HepG2 (cell line): ENCODE data around the gene LRRC8D. TPM values are rescaled to one million over a fixed set of nuclear protein-coding genes. Genes with fewer than 3 reads are reported as not detected.

Experiments used
- ATAC-seq: fragments of 200-7000 bp; cut with Tn5 transposase; 3 replicates; pipeline ENCODE4 v1.9.1; 2020; ENCODE audit warnings: mild to moderate bottlenecking, moderate library complexity
- BruUV-seq: library from RNA; stranded (reverse); fragments of 400-500 nt; replicated peaks from 2 replicates; lab custom pipeline; 2021; lab: Mats Ljungman, UMichigan
- CTCF ChIA-PET: fragments of 300-600 bp; formaldehyde crosslinking; extraction: SDS; loops from one replicate; lab custom pipeline; 2021; ENCODE audit warnings: low total read pairs, inconsistent platforms, low intra/inter-chr PET ratio; lab: Yijun Ruan, JAX
- POLR2A ChIA-PET: fragments of 350-600 bp; sonication (Branson Sonifier 250); formaldehyde crosslinking; loops from one replicate; lab custom pipeline; 2020; ENCODE audit warnings: antibody characterized with exemption, inconsistent platforms; lab: Yijun Ruan, JAX
- DNase-seq: peaks from one replicate; pipeline ENCODE4 v3.0.0-alpha.2; 2015; ENCODE audit warnings: low spot score
- FAIRE-seq: peaks from 3 replicates; lab custom pipeline; 2011; peaks lifted over from hg19 to GRCh38; lab: Jason Lieb, UNC
- H2AFZ ChIP-seq: one replicate; pipeline ENCODE4 v1.6.1; 2011; ENCODE audit warnings: low read length, inconsistent platforms
- H3K27ac ChIP-seq: fragments of 300-600 bp; 3 replicates; pipeline ENCODE4 v1.8.0; 2011; ENCODE audit warnings: mixed run types, mild to moderate bottlenecking, mixed read lengths, low read length, inconsistent platforms; ENCODE audit not compliant: insufficient read depth; ENCODE audit errors: extremely low read length
- H3K27me3 ChIP-seq, 2 experiments: fragments of 200-600 bp in 1 of 2; 2 replicates in 1 of 2; 3 replicates in 1 of 2; pipeline versions ENCODE4 v1.6.0 to v1.8.0; 2011; ENCODE audit warnings: low read length in 2 of 2, mild to moderate bottlenecking in 2 of 2, moderate library complexity in 2 of 2, inconsistent platforms in 1 of 2; ENCODE audit not compliant: insufficient read depth in 2 of 2, control insufficient read depth in 1 of 2
- H3K36me3 ChIP-seq, 2 experiments: fragments of 200-600 bp in 1 of 2; replicated peaks in 1 of 2; 2 replicates in 1 of 2; 3 replicates in 1 of 2; pipeline versions ENCODE4 v1.5.1 to v1.8.0; 2011; ENCODE audit warnings: low read length in 2 of 2, inconsistent platforms in 1 of 2; ENCODE audit not compliant: insufficient read depth in 2 of 2, control insufficient read depth in 1 of 2
- H3K4me1 ChIP-seq: 2 replicates; pipeline ENCODE4 v1.5.1; 2012; ENCODE audit warnings: low read length, inconsistent platforms; ENCODE audit not compliant: insufficient read depth
- H3K4me2 ChIP-seq: 2 replicates; pipeline ENCODE4 v1.6.0; 2011; ENCODE audit warnings: low read depth, low read length, inconsistent platforms
- H3K4me3 ChIP-seq, 3 experiments: fragments of 200-600 bp in 1 of 3; sonication (generic), shearing (Covaris generic) in 1 of 3; replicated peaks in 1 of 3; 2 replicates each; pipeline ENCODE4 v1.5.1; 2011 to 2016; ENCODE audit warnings: low read length in 3 of 3, inconsistent platforms in 2 of 3, low read depth in 2 of 3, mild to moderate bottlenecking in 2 of 3, control low read depth in 1 of 3, mixed read lengths in 1 of 3; ENCODE audit not compliant: insufficient read depth in 1 of 3
- H3K79me2 ChIP-seq: one replicate; pipeline ENCODE4 v1.6.1; 2011; ENCODE audit warnings: low read length, inconsistent platforms; ENCODE audit not compliant: insufficient read depth
- H3K9ac ChIP-seq: 2 replicates; pipeline ENCODE4 v1.6.0; 2011; ENCODE audit warnings: mild to moderate bottlenecking, low read depth, low read length, inconsistent platforms; ENCODE audit not compliant: insufficient read depth
- H3K9me3 ChIP-seq: 2 replicates; pipeline ENCODE4 v1.5.1; 2012; ENCODE audit warnings: mild to moderate bottlenecking, low read length
- H4K20me1 ChIP-seq: 2 replicates; pipeline ENCODE4 v1.6.0; 2011; ENCODE audit warnings: inconsistent platforms, mild to moderate bottlenecking, low read length, moderate library complexity; ENCODE audit not compliant: insufficient read depth
- ATF7 ChIP-seq, 2 experiments: fragments of 450-650 bp in 1 of 2; sonication (generic) in 1 of 2; formaldehyde crosslinking in 1 of 2; IDR thresholded peaks; 2 replicates each; pipeline versions ENCODE4 v1.4.0 to v1.6.1; 2016 to 2020; ENCODE audit warnings: antibody characterized with exemption in 1 of 2, mild to moderate bottlenecking in 1 of 2, missing genetic modification reagents in 1 of 2
- CAMTA2 ChIP-seq: sonication (generic); formaldehyde crosslinking; IDR thresholded peaks from 2 replicates; pipeline ENCODE4 v1.4.0; 2020; ENCODE audit warnings: mild to moderate bottlenecking, missing genetic modification reagents, borderline replicate concordance
- DMTF1 ChIP-seq: sonication (generic); formaldehyde crosslinking; IDR thresholded peaks from 2 replicates; pipeline ENCODE4 v1.4.0; 2020; ENCODE audit warnings: mild to moderate bottlenecking, missing genetic modification reagents
- EEA1 ChIP-seq: sonication (generic); formaldehyde crosslinking; IDR thresholded peaks from 2 replicates; pipeline ENCODE4 v1.5.1; 2020; ENCODE audit warnings: mild to moderate bottlenecking, missing genetic modification reagents, borderline replicate concordance
- HNRNPK ChIP-seq: fragments of 200-400 bp; formaldehyde crosslinking; IDR thresholded peaks from 2 replicates; pipeline ENCODE4 v1.6.1; 2018; ENCODE audit warnings: low read length, low read depth, moderate library complexity, mild to moderate bottlenecking; ENCODE audit not compliant: poor library complexity, severe bottlenecking
- YY1 ChIP-seq: IDR thresholded peaks from 2 replicates; pipeline ENCODE4 v1.6.1; 2011; ENCODE audit warnings: low read length, low read depth, moderate library complexity, mild to moderate bottlenecking; ENCODE audit not compliant: insufficient read depth, insufficient replicate concordance
- ZNF777 ChIP-seq: sonication (generic); formaldehyde crosslinking; IDR thresholded peaks from 2 replicates; pipeline ENCODE4 v1.4.0; 2020; ENCODE audit warnings: missing genetic modification reagents
- WGBS: methylation state at CpG from one replicate; pipeline ENCODE4 v1.1.6; 2017; ENCODE audit warnings: low lambda C conversion rate; 5-methylcytosine and 5-hydroxymethylcytosine counted together
- in situ Hi-C: cut with HindIII; loops from 2 replicates; pipeline ENCODE4 v1.10.0; 2017; ENCODE audit warnings: low pct_unique_long_range_greater_than_20kb; ENCODE audit not compliant: extremely low pct_ligation_motif_present
- intact Hi-C: fragments of 100-400 bp; cut with micrococcal nuclease; formaldehyde crosslinking; loops from one replicate; pipeline ENCODE4 v1.10.0; 2022; ENCODE audit not compliant: unreplicated experiment
- polyA plus RNA-seq, 8 experiments: library from polyadenylated mRNA; depleted of rRNA in 3 of 8; stranded (reverse) in 7 of 8; unstranded in 1 of 8; fragments of >200 nt; fragmentation: Illumina TruSeq in 4 of 8; extraction: Trizol in 4 of 8; gene quantifications; 2 replicates each; pipeline versions ENCODE4 v1.2.1 to v1.2.3, GENCODE V29; 2011 to 2016; ENCODE audit warnings: low read depth in 4 of 8, missing spikeins in 1 of 8, mixed read lengths in 1 of 8; ENCODE audit not compliant: insufficient read depth in 1 of 8
- total RNA-seq, 5 experiments: library from RNA; depleted of rRNA; stranded (reverse); fragments of >200 nt; fragmentation: Illumina TruSeq; extraction: Trizol; gene quantifications; 2 replicates each; pipeline ENCODE4 v1.2.3, GENCODE V29; 2016; ENCODE audit warnings: low read depth in 1 of 5
- TF ChIP-seq, protein P1 (sequence below): sonication (generic); formaldehyde crosslinking; IDR thresholded peaks from 2 replicates; pipeline ENCODE4 v1.4.0; 2020; ENCODE audit warnings: missing genetic modification reagents

LRRC8D gene
- total and polyA plus RNA-seq, 2 of the 13 experiments (the other 11 are each of a cell fraction or from before 2014, with no cell fraction given) = 29.9 to 45.5 TPM

GRCh38 chr1:89863165-89863830 is 42.5 kb downstream of the LRRC8D start:
- intact Hi-C loops (no loop called here), in situ Hi-C loops (no loop called here)
- Histone ChIP-seq H3K27me3 (no peaks in the 10 kb centered on the region; a peak in 1 of 5 replicates), H3K4me3 (no peak overlapping the region), H3K27ac (no peak overlapping the region), H4K20me1 (no peaks in the 10 kb centered on the region; the same call in 1 of the 2 replicates), H2AFZ (no peak overlapping the region), H3K9ac (no peak overlapping the region), H3K79me2 (peaks cover 22% of the 10 kb centered on the region), H3K36me3 (peaks cover 6 to 47% of the 10 kb centered on the region in 2 experiments; a peak in 3 of 5 replicates), H3K4me2 (no peak overlapping the region), H3K9me3 (no peaks in the 10 kb centered on the region), H3K4me1 (peaks cover 22% of the 10 kb centered on the region)
- WGBS = 98% methylated on average over 3 of the region's 3 CpGs
- POLR2A ChIA-PET = no interaction called here
- ATAC-seq (no peak), FAIRE-seq (no peak), DNase-seq (no peak)
- TF ChIP-seq ZNF777 = no peak
- TF ChIP-seq DMTF1 = no peak
- TF ChIP-seq HNRNPK = no peak
- no peak for TF ChIP-seq EEA1 (CRISPR knock-in tag)
- no peak for TF ChIP-seq YY1
- TF ChIP-seq, protein P1, sequence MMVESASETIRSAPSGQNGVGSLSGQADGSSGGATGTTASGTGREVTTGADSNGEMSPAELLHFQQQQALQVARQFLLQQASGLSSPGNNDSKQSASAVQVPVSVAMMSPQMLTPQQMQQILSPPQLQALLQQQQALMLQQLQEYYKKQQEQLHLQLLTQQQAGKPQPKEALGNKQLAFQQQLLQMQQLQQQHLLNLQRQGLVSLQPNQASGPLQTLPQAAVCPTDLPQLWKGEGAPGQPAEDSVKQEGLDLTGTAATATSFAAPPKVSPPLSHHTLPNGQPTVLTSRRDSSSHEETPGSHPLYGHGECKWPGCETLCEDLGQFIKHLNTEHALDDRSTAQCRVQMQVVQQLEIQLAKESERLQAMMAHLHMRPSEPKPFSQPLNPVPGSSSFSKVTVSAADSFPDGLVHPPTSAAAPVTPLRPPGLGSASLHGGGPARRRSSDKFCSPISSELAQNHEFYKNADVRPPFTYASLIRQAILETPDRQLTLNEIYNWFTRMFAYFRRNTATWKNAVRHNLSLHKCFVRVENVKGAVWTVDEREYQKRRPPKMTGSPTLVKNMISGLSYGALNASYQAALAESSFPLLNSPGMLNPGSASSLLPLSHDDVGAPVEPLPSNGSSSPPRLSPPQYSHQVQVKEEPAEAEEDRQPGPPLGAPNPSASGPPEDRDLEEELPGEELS (CRISPR knock-in tag) = no peak
- no peak for TF ChIP-seq ATF7 (IDR thresholded peaks at IDR 0.05)
- no peak for TF ChIP-seq ATF7 (CRISPR knock-in tag; IDR thresholded peaks at IDR 0.05)
- TF ChIP-seq CAMTA2 (CRISPR knock-in tag) = no peak
- no TSS peak for BruUV-seq
- CTCF ChIA-PET = no interaction called here
